Muscle of arm (tissue), 12 donors: Measurements from ENCODE around the gene PLD5. TPM values are rescaled to one million over a fixed set of nuclear protein-coding genes. Genes with fewer than 3 reads are reported as not detected.
A peak's percentile ranks its signal among the peaks of the same experiment; 100 is the strongest.
"Not testable (repeated sequence)": the region's sequence is repeated elsewhere in the genome, so short reads cannot be mapped to it uniquely, and the experiment has no call there.

ENCODE experiments used
- DNase-seq: peaks from one replicate; pipeline ENCODE4 v3.0.0-alpha.2; 2013
- polyA plus RNA-seq, 12 donors: library from polyadenylated mRNA; unstranded; fragments of 120-200 nt; gene quantifications; one replicate each; pipeline ENCODE4 v1.2.1, GENCODE V29; 2013; ENCODE audit not compliant: insufficient read length in 12 of 12

The PLD5 gene
- polyA plus RNA-seq, 12 donors = 1.0 to 3.2 (median 1.5) TPM; not detected in 2

- DNase-seq = no peak
These were observed 464.5 kb downstream of the PLD5 start for GRCh38 chr1:242059976-242060375.

DNA sequence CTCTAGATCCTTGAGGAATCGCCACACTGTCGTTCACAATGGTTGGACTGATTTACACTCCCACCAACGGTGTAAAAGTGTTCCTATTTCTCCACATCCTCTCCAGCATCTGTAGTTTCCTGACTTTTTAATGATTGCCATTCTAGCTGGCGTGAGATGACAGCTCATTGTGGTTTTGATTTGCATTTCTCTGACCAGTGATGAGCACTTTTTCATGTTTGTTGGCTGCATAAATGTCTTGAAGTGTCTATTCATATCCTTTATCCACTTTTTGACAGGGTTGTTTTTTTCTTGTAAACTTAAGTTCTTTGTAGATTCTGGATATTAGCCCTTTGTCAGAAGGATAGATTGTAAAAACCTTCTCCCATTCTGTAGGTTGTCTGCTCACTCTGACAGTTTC lies 465.9 kb downstream of the PLD5 start:
- not testable (repeated sequence) for DNase-seq

DNA sequence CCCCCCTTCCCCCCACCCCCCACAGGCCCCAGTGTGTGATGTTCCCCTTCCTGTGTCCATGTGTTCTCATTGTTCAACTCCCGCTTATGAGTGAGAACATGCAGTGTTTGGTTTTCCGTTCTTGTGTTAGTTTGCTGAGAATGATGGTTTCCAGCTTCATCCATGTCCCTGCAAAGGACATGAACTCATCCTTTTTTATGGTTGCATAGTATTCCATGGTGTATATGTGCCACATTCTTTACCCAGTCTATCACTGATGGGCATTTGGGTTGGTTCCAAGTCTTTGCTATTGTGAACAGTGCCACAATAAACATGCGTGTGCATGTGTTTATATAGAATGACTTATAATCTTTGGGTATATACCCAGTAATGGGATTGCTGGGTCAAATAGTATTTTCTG lies 466.3 kb downstream of the PLD5 start:
- DNase-seq = not testable (repeated sequence)

GRCh38 chr1:242057745-242058115 lies 466.8 kb downstream of the PLD5 start:
- DNase-seq = no peak

DNA sequence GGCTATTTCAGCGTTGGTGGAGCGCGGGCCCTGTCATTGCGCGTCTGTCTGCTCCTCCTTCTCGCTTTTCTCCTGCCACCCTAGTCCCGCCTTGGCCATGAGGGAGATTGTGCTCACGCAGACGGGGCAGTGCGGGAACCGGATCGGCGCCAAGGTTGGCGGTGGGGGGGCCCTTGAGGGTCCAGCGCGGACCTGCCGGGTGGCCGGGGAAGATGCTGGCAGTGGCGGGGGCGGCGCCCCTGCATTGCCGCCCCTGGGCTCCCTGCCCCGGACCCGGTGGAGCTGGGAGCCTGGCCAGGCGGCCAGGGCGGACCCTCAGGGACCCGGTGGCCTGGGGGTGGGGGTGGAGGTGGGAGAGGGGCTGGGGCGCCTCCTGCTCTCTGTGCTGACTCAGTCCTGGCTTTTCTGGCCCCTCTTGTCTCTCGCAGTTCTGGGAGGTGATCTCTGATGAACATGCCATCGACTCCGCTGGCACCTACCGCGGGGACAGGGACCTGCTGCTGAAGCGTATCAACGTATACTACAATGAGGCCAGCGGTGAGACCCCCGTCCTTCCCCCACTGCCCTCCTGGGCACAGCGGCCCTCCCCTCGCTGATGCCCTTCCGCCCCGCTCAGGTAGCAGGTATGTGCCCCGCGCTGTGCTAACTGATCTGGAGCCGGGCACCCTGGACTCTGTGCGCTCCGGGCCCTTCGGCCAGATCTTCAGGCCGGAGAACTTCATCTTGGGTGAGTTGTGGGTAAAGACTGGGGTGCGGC lies 467.3 kb downstream of the PLD5 start:
- no peak for DNase-seq

GRCh38 chr1:242055749-242056320 lies 468.7 kb downstream of the PLD5 start:
- DNase-seq = no peak

- no peak for DNase-seq
These were observed 481.3 kb downstream of the PLD5 start for GRCh38 chr1:242043165-242043564.

- no peak for DNase-seq
These were observed 490.1 kb downstream of the PLD5 start for GRCh38 chr1:242034392-242034791.

- peak; percentile 21 for DNase-seq
These were observed 491.1 kb downstream of the PLD5 start for GRCh38 chr1:242033447-242033846.
